ENCODE measurements around the gene PSMA1.

The PSMA1 gene

GRCh38 chr11:14513800-14514199 lies 6.4 kb downstream of the PSMA1 start:
- H3K27ac ChIP-seq: no peak overlapping the region
- H3K4me3 ChIP-seq: no peak overlapping the region
- TF ChIP-seq, protein P1, sequence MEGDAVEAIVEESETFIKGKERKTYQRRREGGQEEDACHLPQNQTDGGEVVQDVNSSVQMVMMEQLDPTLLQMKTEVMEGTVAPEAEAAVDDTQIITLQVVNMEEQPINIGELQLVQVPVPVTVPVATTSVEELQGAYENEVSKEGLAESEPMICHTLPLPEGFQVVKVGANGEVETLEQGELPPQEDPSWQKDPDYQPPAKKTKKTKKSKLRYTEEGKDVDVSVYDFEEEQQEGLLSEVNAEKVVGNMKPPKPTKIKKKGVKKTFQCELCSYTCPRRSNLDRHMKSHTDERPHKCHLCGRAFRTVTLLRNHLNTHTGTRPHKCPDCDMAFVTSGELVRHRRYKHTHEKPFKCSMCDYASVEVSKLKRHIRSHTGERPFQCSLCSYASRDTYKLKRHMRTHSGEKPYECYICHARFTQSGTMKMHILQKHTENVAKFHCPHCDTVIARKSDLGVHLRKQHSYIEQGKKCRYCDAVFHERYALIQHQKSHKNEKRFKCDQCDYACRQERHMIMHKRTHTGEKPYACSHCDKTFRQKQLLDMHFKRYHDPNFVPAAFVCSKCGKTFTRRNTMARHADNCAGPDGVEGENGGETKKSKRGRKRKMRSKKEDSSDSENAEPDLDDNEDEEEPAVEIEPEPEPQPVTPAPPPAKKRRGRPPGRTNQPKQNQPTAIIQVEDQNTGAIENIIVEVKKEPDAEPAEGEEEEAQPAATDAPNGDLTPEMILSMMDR (IDR thresholded peaks at IDR 0.05): no peak
- H3K27me3 ChIP-seq: no peaks in the 10 kb centered on the region
- DNase-seq: no peak
- intact Hi-C loops (cut with DNase I; ENCODE audit: low total_unique reads): no loop called here
- no peaks in the 10 kb centered on the region for H3K9me3 ChIP-seq
- H3K36me3 ChIP-seq: peaks cover 79 to 91% (median 87%) of the 10 kb centered on the region in 3 donors
- H3K4me1 ChIP-seq: peaks cover 0 to 9% (median 6%) of the 10 kb centered on the region in 4 donors

- Histone ChIP-seq H3K4me1 (no peaks in the 10 kb centered on the region), H3K4me3 (no peak overlapping the region), H3K36me3 (peaks cover 64 to 79% (median 75%) of the 10 kb centered on the region in 3 donors), H3K27me3 (no peaks in the 10 kb centered on the region), H3K9me3 (no peaks in the 10 kb centered on the region), H3K27ac (no peak overlapping the region)
- TF ChIP-seq, protein P1 (IDR thresholded peaks at IDR 0.05): no peak
- intact Hi-C loops (cut with DNase I; ENCODE audit: low total_unique reads): no loop called here
- DNase-seq: no peak
Observed at GRCh38 chr11:14506532-14506931, 13.7 kb downstream of the PSMA1 start.

- TF ChIP-seq, protein P1 (IDR thresholded peaks at IDR 0.05): no peak
- H3K36me3 ChIP-seq: peaks cover 34 to 49% (median 45%) of the 10 kb centered on the region in 3 donors
- no peaks in the 10 kb centered on the region for H3K9me3 ChIP-seq
- intact Hi-C loops (cut with DNase I; ENCODE audit: low total_unique reads): no loop called here
- H3K4me1 ChIP-seq: peaks cover 0 to 13% (median 6%) of the 10 kb centered on the region in 4 donors
- H3K4me3 ChIP-seq: no peak overlapping the region
- no peak for DNase-seq
- no peaks in the 10 kb centered on the region for H3K27me3 ChIP-seq
- no peak overlapping the region for H3K27ac ChIP-seq
Observed at GRCh38 chr11:14503023-14503422, 17.2 kb downstream of the PSMA1 start.

- intact Hi-C loops (cut with DNase I; ENCODE audit: low total_unique reads): no loop called here
- Histone ChIP-seq H3K4me1 (peaks cover 0 to 23% (median 16%) of the 10 kb centered on the region in 4 donors), H3K9me3 (no peaks in the 10 kb centered on the region), H3K27ac (no peak overlapping the region), H3K4me3 (no peak overlapping the region), H3K27me3 (no peaks in the 10 kb centered on the region), H3K36me3 (peaks cover 30 to 49% (median 45%) of the 10 kb centered on the region in 3 donors)
- TF ChIP-seq, protein P1 (IDR thresholded peaks at IDR 0.05): no peak
- no peak for DNase-seq
Observed at GRCh38 chr11:14502039-14502438, 18.1 kb downstream of the PSMA1 start.

DNA sequence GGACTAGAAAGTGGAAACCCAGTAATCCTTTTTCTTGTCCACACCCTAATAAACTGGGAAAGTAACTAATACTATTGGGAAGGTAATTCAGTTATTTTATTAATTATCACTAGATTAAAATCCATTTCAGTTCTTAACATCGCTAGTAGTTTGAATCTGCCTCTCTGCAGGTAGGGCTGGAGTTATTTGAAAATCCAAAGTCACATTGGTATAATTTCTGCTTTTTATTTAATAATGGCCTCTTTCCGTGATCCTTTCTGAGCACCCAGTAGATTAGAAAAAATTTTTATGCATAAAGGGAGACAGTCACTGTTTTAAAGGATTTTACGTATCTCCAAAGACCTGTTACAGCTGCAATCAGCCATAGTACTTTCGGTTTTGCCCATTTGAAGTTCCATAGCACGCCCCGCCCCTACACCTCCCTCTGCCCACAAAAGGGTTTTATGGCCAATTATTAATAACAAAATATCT lies 20.0 kb downstream of the PSMA1 start:
- Histone ChIP-seq H3K36me3 (peaks cover 17 to 47% (median 31%) of the 10 kb centered on the region in 3 donors), H3K4me1 (peaks cover 0 to 31% (median 17%) of the 10 kb centered on the region in 4 donors), H3K4me3 (peak overlapping the region; percentile 83 to 98), H3K27me3 (no peaks in the 10 kb centered on the region), H3K9me3 (no peaks in the 10 kb centered on the region), H3K27ac (peak overlapping the region; percentile 88 to 94)
- peak in 1 of 2 donors; percentile 48 for DNase-seq
- TF ChIP-seq, protein P1 (IDR thresholded peaks at IDR 0.05): no peak
- intact Hi-C loops (cut with DNase I; ENCODE audit: low total_unique reads): no loop called here
